Stimulated activated CD4-positive, alpha-beta T cell treated with anti-CD3 and anti-CD28 coated beads, Interleukin-15, amount 100 ng/mL, for 1 hour (primary cell): Measurements from ENCODE around the gene RESF1.

Source experiments
- DNase-seq, 2 donors: peaks; one replicate each; pipeline ENCODE4 v3.0.0-alpha.2; 2020; ENCODE audit warnings: low read depth in 1 of 2, low spot score in 1 of 2

RESF1 gene

GRCh38 chr12:31958569-31959160, 550 bp upstream of the RESF1 start:
- DNase-seq = no peak

- peak; percentile 42 to 52 for DNase-seq
Observed at GRCh38 chr12:31959701-31960391, 631 bp downstream of the RESF1 start.

GRCh38 chr12:31961137-31961536, 1.9 kb downstream of the RESF1 start:
- DNase-seq = no peak

- DNase-seq = no peak
Observed at GRCh38 chr12:31962076-31962475, 2.9 kb downstream of the RESF1 start.

GRCh38 chr12:31964280-31964679, 5.1 kb downstream of the RESF1 start:
- DNase-seq = no peak

- no peak for DNase-seq
Observed at GRCh38 chr12:31965090-31965489, 5.9 kb downstream of the RESF1 start.

GRCh38 chr12:31966558-31967205, 7.5 kb downstream of the RESF1 start:
- DNase-seq = no peak

- no peak for DNase-seq
Observed at GRCh38 chr12:31967539-31967938, 8.3 kb downstream of the RESF1 start.

- no peak for DNase-seq
Observed at GRCh38 chr12:31970199-31970598, 11.0 kb downstream of the RESF1 start.

- no peak for DNase-seq
Observed at GRCh38 chr12:31973818-31974217, 14.6 kb downstream of the RESF1 start.

- no peak for DNase-seq
Observed at GRCh38 chr12:31974673-31975072, 15.5 kb downstream of the RESF1 start.

GRCh38 chr12:31984806-31985591, 25.8 kb downstream of the RESF1 start:
- DNase-seq = no peak

- DNase-seq = no peak
Observed at GRCh38 chr12:31985832-31986231, 26.6 kb downstream of the RESF1 start.

- DNase-seq = no peak
Observed at GRCh38 chr12:31989571-31990362, 30.6 kb downstream of the RESF1 start.

- DNase-seq = no peak
Observed at GRCh38 chr12:31991146-31991545, 31.9 kb downstream of the RESF1 start.

GRCh38 chr12:31991815-31992214, 32.6 kb downstream of the RESF1 start:
- DNase-seq = no peak

GRCh38 chr12:31999692-32000091, 40.5 kb downstream of the RESF1 start:
- DNase-seq = no peak

- no peak for DNase-seq
Observed at GRCh38 chr12:32000373-32001005, 41.3 kb downstream of the RESF1 start.

- no peak for DNase-seq
Observed at GRCh38 chr12:32002848-32003493, 43.8 kb downstream of the RESF1 start.

GRCh38 chr12:32003654-32004053, 44.4 kb downstream of the RESF1 start:
- DNase-seq = no peak
